ENCODE results near the gene IQGAP2.

IQGAP2 gene

GRCh38 chr5:76527685-76528161 is 124.6 kb downstream of the IQGAP2 start:
- Histone ChIP-seq H2AFZ (ENCODE audit: insufficient read depth, low read length, poor library complexity) (no peak overlapping the region), H3K36me3 (ENCODE audit: control insufficient read depth in 1 of 2, insufficient read depth in 2 of 2, low read length in 2 of 2) (no peaks in the 10 kb centered on the region), H3K23ac (ENCODE audit: low read length) (no peak overlapping the region), H3K79me2 (ENCODE audit: control insufficient read depth, insufficient read depth, low read length, poor library complexity) (no peaks in the 10 kb centered on the region), H2BK120ac (ENCODE audit: insufficient read depth, low read length, poor library complexity) (no peak overlapping the region), H3K4me1 (ENCODE audit: control insufficient read depth in 1 of 2, insufficient read depth in 2 of 2, low read length in 2 of 2) (peaks cover 3 to 9% of the 10 kb centered on the region in 2 experiments), H4K12ac (ENCODE audit: low read depth, low read length) (no peak overlapping the region), H3K79me1 (ENCODE audit: low read length) (peaks cover 12% of the 10 kb centered on the region), H3K4me3 (ENCODE audit: low read depth, low read length) (no peak overlapping the region), H3K18ac (ENCODE audit: low read length) (no peak overlapping the region), H3K9ac (ENCODE audit: low read length) (no peak overlapping the region), H2BK12ac (ENCODE audit: low read length) (no peak overlapping the region), H3K27ac (ENCODE audit: low read depth, low read length) (peak overlapping the region; percentile 39), H3K4me2 (ENCODE audit: low read length) (peak overlapping the region; percentile 28), H3K4ac (ENCODE audit: low read depth, low read length) (no peak overlapping the region), H4K8ac (ENCODE audit: low read depth, low read length) (no peak overlapping the region), H2AK5ac (ENCODE audit: low read length) (no peak overlapping the region), H3K27me3 (ENCODE audit: insufficient read depth, low read length) (no peaks in the 10 kb centered on the region), H2BK5ac (ENCODE audit: low read depth, low read length, poor library complexity) (no peak overlapping the region), H4K91ac (ENCODE audit: low read depth, low read length) (no peak overlapping the region), H3K9me3 (ENCODE audit: insufficient read depth, low read depth, low read length) (peaks cover 1% of the 10 kb centered on the region), H3K14ac (ENCODE audit: low read length) (no peak overlapping the region)
- no CpG with 5 or more reads among the region's 2 CpGs for WGBS (ENCODE audit: extremely low coverage, insufficient coverage, insufficient read length)
- peak; percentile 47 to 85 for DNase-seq

- H3K4me3 ChIP-seq (ENCODE audit: low read depth, low read length): no peak overlapping the region
- H3K79me1 ChIP-seq (ENCODE audit: low read length): peaks cover 9% of the 10 kb centered on the region
- no peak overlapping the region for H4K12ac ChIP-seq (ENCODE audit: low read depth, low read length)
- no peak overlapping the region for H3K4ac ChIP-seq (ENCODE audit: low read depth, low read length)
- H2BK12ac ChIP-seq (ENCODE audit: low read length): no peak overlapping the region
- H3K36me3 ChIP-seq (ENCODE audit: control insufficient read depth in 1 of 2, insufficient read depth in 2 of 2, low read length in 2 of 2): no peaks in the 10 kb centered on the region
- no peak overlapping the region for H3K9ac ChIP-seq (ENCODE audit: low read length)
- H3K23ac ChIP-seq (ENCODE audit: low read length): no peak overlapping the region
- no peak for DNase-seq
- H3K9me3 ChIP-seq (ENCODE audit: insufficient read depth, low read depth, low read length): peaks cover 1% of the 10 kb centered on the region
- no peak overlapping the region for H2AK5ac ChIP-seq (ENCODE audit: low read length)
- no peak overlapping the region for H3K4me2 ChIP-seq (ENCODE audit: low read length)
- no peak overlapping the region for H3K27ac ChIP-seq (ENCODE audit: low read depth, low read length)
- WGBS (ENCODE audit: extremely low coverage, insufficient coverage, insufficient read length): no CpG with 5 or more reads among the region's 2 CpGs
- H3K14ac ChIP-seq (ENCODE audit: low read length): no peak overlapping the region
- H2BK5ac ChIP-seq (ENCODE audit: low read depth, low read length, poor library complexity): peak overlapping the region; percentile 68
- no peaks in the 10 kb centered on the region for H3K27me3 ChIP-seq (ENCODE audit: insufficient read depth, low read length)
- no peak overlapping the region for H4K91ac ChIP-seq (ENCODE audit: low read depth, low read length)
- no peak overlapping the region for H3K18ac ChIP-seq (ENCODE audit: low read length)
- no peaks in the 10 kb centered on the region for H3K79me2 ChIP-seq (ENCODE audit: control insufficient read depth, insufficient read depth, low read length, poor library complexity)
- H2AFZ ChIP-seq (ENCODE audit: insufficient read depth, low read length, poor library complexity): no peak overlapping the region
- no peak overlapping the region for H2BK120ac ChIP-seq (ENCODE audit: insufficient read depth, low read length, poor library complexity)
- no peak overlapping the region for H4K8ac ChIP-seq (ENCODE audit: low read depth, low read length)
- peaks cover 3 to 9% of the 10 kb centered on the region in 2 experiments for H3K4me1 ChIP-seq (ENCODE audit: control insufficient read depth in 1 of 2, insufficient read depth in 2 of 2, low read length in 2 of 2)
These were observed 125.7 kb downstream of the IQGAP2 start for GRCh38 chr5:76528547-76529331.

GRCh38 chr5:76529464-76530344 is 126.6 kb downstream of the IQGAP2 start:
- no peaks in the 10 kb centered on the region for H3K79me2 ChIP-seq (ENCODE audit: control insufficient read depth, insufficient read depth, low read length, poor library complexity)
- H3K9me3 ChIP-seq (ENCODE audit: insufficient read depth, low read depth, low read length): peaks cover 1% of the 10 kb centered on the region
- no peaks in the 10 kb centered on the region for H3K36me3 ChIP-seq (ENCODE audit: control insufficient read depth in 1 of 2, insufficient read depth in 2 of 2, low read length in 2 of 2)
- no peak overlapping the region for H2BK12ac ChIP-seq (ENCODE audit: low read length)
- no peak overlapping the region for H4K91ac ChIP-seq (ENCODE audit: low read depth, low read length)
- H3K4me1 ChIP-seq (ENCODE audit: control insufficient read depth in 1 of 2, insufficient read depth in 2 of 2, low read length in 2 of 2): peaks cover 3 to 9% of the 10 kb centered on the region in 2 experiments
- peaks cover 7% of the 10 kb centered on the region for H3K79me1 ChIP-seq (ENCODE audit: low read length)
- no peak overlapping the region for H3K18ac ChIP-seq (ENCODE audit: low read length)
- H3K4me2 ChIP-seq (ENCODE audit: low read length): no peak overlapping the region
- no peak overlapping the region for H3K4ac ChIP-seq (ENCODE audit: low read depth, low read length)
- no peak overlapping the region for H2AK5ac ChIP-seq (ENCODE audit: low read length)
- H3K23ac ChIP-seq (ENCODE audit: low read length): no peak overlapping the region
- H3K4me3 ChIP-seq (ENCODE audit: low read depth, low read length): no peak overlapping the region
- no peak overlapping the region for H2AFZ ChIP-seq (ENCODE audit: insufficient read depth, low read length, poor library complexity)
- no peak overlapping the region for H4K12ac ChIP-seq (ENCODE audit: low read depth, low read length)
- no peak overlapping the region for H2BK5ac ChIP-seq (ENCODE audit: low read depth, low read length, poor library complexity)
- no peak overlapping the region for H4K8ac ChIP-seq (ENCODE audit: low read depth, low read length)
- H3K27ac ChIP-seq (ENCODE audit: low read depth, low read length): no peak overlapping the region
- no CpG with 5 or more reads among the region's 10 CpGs for WGBS (ENCODE audit: extremely low coverage, insufficient coverage, insufficient read length)
- no peak overlapping the region for H3K14ac ChIP-seq (ENCODE audit: low read length)
- no peak overlapping the region for H2BK120ac ChIP-seq (ENCODE audit: insufficient read depth, low read length, poor library complexity)
- H3K27me3 ChIP-seq (ENCODE audit: insufficient read depth, low read length): no peaks in the 10 kb centered on the region
- DNase-seq: no peak
- no peak overlapping the region for H3K9ac ChIP-seq (ENCODE audit: low read length)

- Histone ChIP-seq H3K36me3 (ENCODE audit: control insufficient read depth in 1 of 2, insufficient read depth in 2 of 2, low read length in 2 of 2) (no peaks in the 10 kb centered on the region), H3K18ac (ENCODE audit: low read length) (no peak overlapping the region), H3K4me3 (ENCODE audit: low read depth, low read length) (no peak overlapping the region), H2BK120ac (ENCODE audit: insufficient read depth, low read length, poor library complexity) (no peak overlapping the region), H4K12ac (ENCODE audit: low read depth, low read length) (no peak overlapping the region), H4K91ac (ENCODE audit: low read depth, low read length) (no peak overlapping the region), H3K79me2 (ENCODE audit: control insufficient read depth, insufficient read depth, low read length, poor library complexity) (no peaks in the 10 kb centered on the region), H3K27ac (ENCODE audit: low read depth, low read length) (no peak overlapping the region), H2AFZ (ENCODE audit: insufficient read depth, low read length, poor library complexity) (no peak overlapping the region), H3K4me1 (ENCODE audit: control insufficient read depth in 1 of 2, insufficient read depth in 2 of 2, low read length in 2 of 2) (peaks cover 2 to 8% of the 10 kb centered on the region in 2 experiments), H3K14ac (ENCODE audit: low read length) (no peak overlapping the region), H3K4ac (ENCODE audit: low read depth, low read length) (no peak overlapping the region), H3K23ac (ENCODE audit: low read length) (no peak overlapping the region), H2BK5ac (ENCODE audit: low read depth, low read length, poor library complexity) (no peak overlapping the region), H2AK5ac (ENCODE audit: low read length) (no peak overlapping the region), H4K8ac (ENCODE audit: low read depth, low read length) (no peak overlapping the region), H3K9me3 (ENCODE audit: insufficient read depth, low read depth, low read length) (peaks cover 1% of the 10 kb centered on the region), H2BK12ac (ENCODE audit: low read length) (no peak overlapping the region), H3K4me2 (ENCODE audit: low read length) (no peak overlapping the region), H3K9ac (ENCODE audit: low read length) (no peak overlapping the region), H3K79me1 (ENCODE audit: low read length) (peaks cover 9% of the 10 kb centered on the region), H3K27me3 (ENCODE audit: insufficient read depth, low read length) (no peaks in the 10 kb centered on the region)
- no CpG with 5 or more reads among the region's 3 CpGs for WGBS (ENCODE audit: extremely low coverage, insufficient coverage, insufficient read length)
- DNase-seq: no peak
These were observed 129.0 kb downstream of the IQGAP2 start for GRCh38 chr5:76532052-76532451.

Measured in trophoblast cell (in vitro differentiated cells and primary cell).